HepG2 (cell line): Measurements from ENCODE around the gene TNFRSF21. TPM values are rescaled to one million over a fixed set of nuclear protein-coding genes. Genes with fewer than 3 reads are reported as not detected.

Source experiments
- ARHGAP35 ChIP-seq: sonication (generic); formaldehyde crosslinking; IDR thresholded peaks from 2 replicates; pipeline ENCODE4 v1.9.0; 2022; ENCODE audit warnings: mild to moderate bottlenecking, inconsistent platforms, moderate library complexity, missing genetic modification reagents, borderline replicate concordance
- GMEB2 ChIP-seq: IDR thresholded peaks from 2 replicates; pipeline ENCODE4 v1.6.1; 2016; ENCODE audit warnings: missing biosample characterization, missing genetic modification reagents, low read depth
- KDM5B ChIP-seq: sonication (generic); formaldehyde crosslinking; IDR thresholded peaks from 2 replicates; pipeline ENCODE4 v1.4.0; 2020; ENCODE audit warnings: missing genetic modification reagents, mild to moderate bottlenecking, borderline replicate concordance
- MLLT10 ChIP-seq: sonication (generic); formaldehyde crosslinking; IDR thresholded peaks from 2 replicates; pipeline ENCODE4 v1.4.0; 2020; ENCODE audit warnings: missing genetic modification reagents
- PRDM10 ChIP-seq: sonication (generic); formaldehyde crosslinking; IDR thresholded peaks from 2 replicates; pipeline ENCODE4 v1.4.0; 2020; ENCODE audit warnings: low read depth, missing genetic modification reagents
- RBM39 ChIP-seq: fragments of 200-400 bp; formaldehyde crosslinking; IDR thresholded peaks from one replicate; pipeline ENCODE4 v1.6.1; 2018; ENCODE audit warnings: antibody characterized with exemption, mild to moderate bottlenecking, low read depth, low read length; ENCODE audit not compliant: poor library complexity, severe bottlenecking
- RFX1 ChIP-seq: fragments of 450-650 bp; IDR thresholded peaks from 2 replicates; pipeline ENCODE4 v1.6.1; 2017
- SMC3 ChIP-seq: IDR thresholded peaks from 2 replicates; pipeline ENCODE4 v1.6.1; 2011; ENCODE audit warnings: low read length, improper control_type of control experiment
- SRSF1 ChIP-seq: fragments of 200-400 bp; formaldehyde crosslinking; optimal IDR thresholded peaks from 2 replicates; pipeline ENCODE3; 2017; ENCODE audit warnings: mild to moderate bottlenecking, low read depth, low read length, moderate library complexity
- SYNCRIP ChIP-seq: fragments of 200-400 bp; formaldehyde crosslinking; IDR thresholded peaks from 2 replicates; pipeline ENCODE4 v1.6.1; 2018; ENCODE audit warnings: mild to moderate bottlenecking, low read depth, low read length; ENCODE audit not compliant: insufficient read depth
- TARDBP ChIP-seq: sonication (generic); formaldehyde crosslinking; IDR thresholded peaks from 2 replicates; pipeline ENCODE4 v1.8.0; 2022; ENCODE audit warnings: mild to moderate bottlenecking, missing genetic modification reagents
- TOPORS ChIP-seq: sonication (generic); formaldehyde crosslinking; IDR thresholded peaks from 2 replicates; pipeline ENCODE4 v1.8.0; 2023; ENCODE audit warnings: mild to moderate bottlenecking, missing genetic modification reagents
- ZC3H13 ChIP-seq: sonication (generic); formaldehyde crosslinking; IDR thresholded peaks from 2 replicates; pipeline ENCODE4 v1.8.1; 2023; ENCODE audit warnings: mild to moderate bottlenecking, missing genetic modification reagents, moderate library complexity
- ZFP82 ChIP-seq: sonication (generic); formaldehyde crosslinking; IDR thresholded peaks from 2 replicates; pipeline ENCODE4 v1.5.1; 2020; ENCODE audit warnings: mild to moderate bottlenecking, missing genetic modification reagents, borderline replicate concordance
- ZNF180 ChIP-seq: sonication (generic); formaldehyde crosslinking; IDR thresholded peaks from 2 replicates; pipeline ENCODE4 v1.4.0; 2020; ENCODE audit warnings: low read depth, missing genetic modification reagents, borderline replicate concordance
- ZNF337 ChIP-seq: sonication (generic); formaldehyde crosslinking; IDR thresholded peaks from 2 replicates; pipeline ENCODE4 v1.5.1; 2020; ENCODE audit warnings: missing genetic modification reagents, low read depth, mild to moderate bottlenecking, borderline replicate concordance
- ZNF598 ChIP-seq: sonication (generic); formaldehyde crosslinking; IDR thresholded peaks from 2 replicates; pipeline ENCODE4 v1.5.1; 2020; ENCODE audit warnings: mild to moderate bottlenecking, missing genetic modification reagents, borderline replicate concordance
- ZNF672 ChIP-seq: sonication (generic); formaldehyde crosslinking; IDR thresholded peaks from 2 replicates; pipeline ENCODE4 v1.8.1; 2022; ENCODE audit warnings: missing genetic modification reagents
- ZNF775 ChIP-seq: sonication (generic); formaldehyde crosslinking; IDR thresholded peaks from 2 replicates; pipeline ENCODE4 v1.4.0; 2020; ENCODE audit warnings: missing genetic modification reagents, mild to moderate bottlenecking, moderate library complexity, borderline replicate concordance
- ZSCAN29 ChIP-seq: sonication (generic); formaldehyde crosslinking; conservative IDR thresholded peaks from 2 replicates; pipeline ENCODE4 v1.4.0; 2020; ENCODE audit warnings: mild to moderate bottlenecking, missing genetic modification reagents
- polyA plus RNA-seq, 8 experiments: library from polyadenylated mRNA; depleted of rRNA in 3 of 8; stranded (reverse) in 7 of 8; unstranded in 1 of 8; fragments of >200 nt; fragmentation: Illumina TruSeq in 4 of 8; extraction: Trizol in 4 of 8; gene quantifications; 2 replicates each; pipeline versions ENCODE4 v1.2.1 to v1.2.3, GENCODE V29; 2011 to 2016; ENCODE audit warnings: low read depth in 4 of 8, missing spikeins in 1 of 8, mixed read lengths in 1 of 8; ENCODE audit not compliant: insufficient read depth in 1 of 8
- total RNA-seq, 5 experiments: library from RNA; depleted of rRNA; stranded (reverse); fragments of >200 nt; fragmentation: Illumina TruSeq; extraction: Trizol; gene quantifications; 2 replicates each; pipeline ENCODE4 v1.2.3, GENCODE V29; 2016; ENCODE audit warnings: low read depth in 1 of 5
- TF ChIP-seq, protein P1 (sequence below): sonication (generic); formaldehyde crosslinking; IDR thresholded peaks from 2 replicates; pipeline ENCODE4 v1.5.0; 2020; ENCODE audit warnings: mild to moderate bottlenecking, missing genetic modification reagents

Gene TNFRSF21
- total and polyA plus RNA-seq, 2 of the 13 experiments (the other 11 are each of a cell fraction or from before 2014, with no cell fraction given) = 24.8 to 46.3 TPM

DNA sequence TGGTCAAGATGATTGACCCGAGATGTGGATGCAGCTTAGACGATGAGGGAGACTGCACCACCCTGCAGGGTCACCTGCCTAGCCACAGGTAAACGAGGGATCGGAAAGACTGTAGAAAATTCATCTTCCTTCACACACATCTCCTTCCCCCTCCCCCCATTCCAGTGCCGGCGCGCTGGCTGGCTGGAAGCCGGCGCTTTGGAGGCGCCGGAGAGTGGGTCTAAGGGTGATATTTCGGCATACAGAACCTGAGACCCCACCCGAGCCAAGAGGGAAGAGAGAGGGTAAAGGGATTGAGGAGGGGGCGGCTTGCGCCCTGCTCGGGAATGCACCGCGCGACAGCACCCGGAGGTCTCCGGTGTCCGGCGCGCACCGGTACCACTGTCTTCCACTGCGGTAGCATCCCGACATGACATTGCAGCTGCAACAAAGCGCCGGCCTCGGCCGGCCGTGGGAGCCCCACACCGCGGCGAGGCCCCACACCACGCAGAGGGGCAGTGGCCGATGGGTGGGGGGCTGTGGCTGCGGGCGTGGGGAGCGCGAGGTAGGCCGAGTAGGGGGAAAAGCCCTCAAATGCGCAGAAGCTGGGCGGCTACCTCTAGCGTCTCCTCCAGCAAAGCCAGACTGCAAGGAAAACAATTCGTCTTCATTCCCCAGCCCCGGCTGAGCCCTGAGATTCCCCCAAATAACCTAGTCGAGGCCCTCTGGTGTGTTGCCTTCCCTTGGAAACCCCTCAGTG is 984 bp downstream of the TNFRSF21 start (continued):
- TF ChIP-seq, protein P1, sequence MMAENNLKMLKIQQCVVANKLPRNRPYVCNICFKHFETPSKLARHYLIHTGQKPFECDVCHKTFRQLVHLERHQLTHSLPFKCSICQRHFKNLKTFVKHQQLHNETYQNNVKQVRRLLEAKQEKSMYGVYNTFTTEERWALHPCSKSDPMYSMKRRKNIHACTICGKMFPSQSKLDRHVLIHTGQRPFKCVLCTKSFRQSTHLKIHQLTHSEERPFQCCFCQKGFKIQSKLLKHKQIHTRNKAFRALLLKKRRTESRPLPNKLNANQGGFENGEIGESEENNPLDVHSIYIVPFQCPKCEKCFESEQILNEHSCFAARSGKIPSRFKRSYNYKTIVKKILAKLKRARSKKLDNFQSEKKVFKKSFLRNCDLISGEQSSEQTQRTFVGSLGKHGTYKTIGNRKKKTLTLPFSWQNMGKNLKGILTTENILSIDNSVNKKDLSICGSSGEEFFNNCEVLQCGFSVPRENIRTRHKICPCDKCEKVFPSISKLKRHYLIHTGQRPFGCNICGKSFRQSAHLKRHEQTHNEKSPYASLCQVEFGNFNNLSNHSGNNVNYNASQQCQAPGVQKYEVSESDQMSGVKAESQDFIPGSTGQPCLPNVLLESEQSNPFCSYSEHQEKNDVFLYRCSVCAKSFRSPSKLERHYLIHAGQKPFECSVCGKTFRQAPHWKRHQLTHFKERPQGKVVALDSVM (CRISPR knock-in tag) = no peak
- TF ChIP-seq ZFP82 (CRISPR knock-in tag) = no peak
- TF ChIP-seq ZNF775 (CRISPR knock-in tag) = no peak
- no peak for TF ChIP-seq GMEB2 (CRISPR knock-in tag)
- no peak for TF ChIP-seq ZNF672
- TF ChIP-seq ZNF180 (CRISPR knock-in tag) = no peak
- TF ChIP-seq ZNF337 = no peak
- TF ChIP-seq ARHGAP35 (CRISPR knock-in tag) = no peak
- TF ChIP-seq SMC3 = no peak
- no peak for TF ChIP-seq RFX1
- TF ChIP-seq ZSCAN29 = 0 out of 2 replicates have a peak, but pooled peaks have one; percentile 14
- TF ChIP-seq ZC3H13 (CRISPR knock-in tag) = no peak
- no peak; the same call in 1 of the 2 replicates for TF ChIP-seq ZNF598 (CRISPR knock-in tag)
- no peak for TF ChIP-seq MLLT10 (CRISPR knock-in tag)
- no peak for TF ChIP-seq KDM5B (CRISPR knock-in tag)
- TF ChIP-seq TOPORS (CRISPR knock-in tag) = 0 out of 2 replicates have a peak, but pooled peaks have one; percentile 44
- TF ChIP-seq SYNCRIP = no peak
- TF ChIP-seq TARDBP = no peak
- no peak for TF ChIP-seq RBM39
- no peak for TF ChIP-seq PRDM10
- TF ChIP-seq SRSF1 = no peak
